HG03045 (cell line): ENCODE data around the gene ITGA8.

Experiments used
- ATAC-seq: cut with Tn5 transposase; IDR thresholded peaks from one replicate; pipeline ENCODE4 v1.9.1; 2021; ENCODE audit warnings: mild to moderate bottlenecking, moderate library complexity; ENCODE audit not compliant: unreplicated experiment

ITGA8 gene

DNA sequence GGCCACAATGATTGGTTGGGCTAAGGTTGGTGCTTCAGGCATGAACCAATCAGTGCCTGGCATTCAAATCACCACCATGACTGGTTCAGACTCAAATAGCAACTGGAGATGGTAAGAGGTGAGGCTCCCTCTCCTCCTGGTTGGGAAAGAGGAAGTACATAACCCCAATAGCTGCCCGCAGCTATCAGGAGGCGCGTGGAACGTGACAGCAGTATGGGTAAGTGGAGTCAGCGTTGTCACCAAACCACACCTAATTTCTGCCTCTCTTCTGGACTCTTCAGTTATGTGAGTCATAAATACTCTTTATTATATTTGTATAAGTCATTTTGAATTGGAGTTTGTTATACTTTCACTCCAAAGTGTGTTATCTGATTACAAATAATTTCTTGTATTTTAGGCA lies 17.9 kb upstream of the ITGA8 start:
- ATAC-seq = no peak

DNA sequence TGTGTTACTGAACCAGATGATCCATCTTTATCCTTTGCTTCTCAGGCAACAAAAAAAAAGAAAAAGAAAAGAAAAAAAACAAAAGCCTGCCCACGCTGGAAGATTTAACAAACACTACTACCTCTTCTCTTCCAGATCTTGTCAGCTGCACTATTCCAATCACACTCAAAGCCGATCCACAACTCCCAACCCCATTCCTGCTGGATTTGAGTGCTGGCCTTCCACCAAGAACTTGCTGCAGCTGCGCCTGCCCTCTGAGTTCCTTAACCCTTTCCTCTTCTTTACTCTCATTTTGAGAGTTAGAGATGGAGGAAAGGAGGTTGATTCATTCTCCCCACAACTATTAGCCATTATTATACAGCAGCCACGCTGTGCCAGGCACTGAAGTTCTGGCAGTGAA lies 16.0 kb upstream of the ITGA8 start:
- no peak for ATAC-seq

DNA sequence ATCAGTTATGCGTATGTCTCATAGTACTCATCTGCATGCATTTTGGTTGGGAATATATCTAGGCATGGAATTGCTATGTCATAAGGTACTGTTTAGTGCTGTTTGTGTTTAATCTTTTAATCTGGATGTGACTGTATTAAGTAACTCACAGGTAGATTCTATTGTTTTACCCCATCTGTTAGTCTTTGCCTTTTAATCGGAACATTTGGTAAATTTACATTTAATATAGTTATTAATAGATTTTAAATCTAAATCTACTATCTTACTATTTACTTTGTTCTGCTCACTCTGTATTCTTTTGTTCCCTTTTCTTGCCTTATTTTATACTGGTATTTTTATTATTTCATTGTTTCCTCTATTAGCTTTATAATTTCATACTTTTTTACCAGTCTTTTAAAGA lies 10.6 kb upstream of the ITGA8 start:
- no peak for ATAC-seq

GRCh38 chr10:15729890-15730289 lies 10.2 kb upstream of the ITGA8 start:
- no peak for ATAC-seq

- no peak for ATAC-seq
Measured at GRCh38 chr10:15726042-15726441, 6.3 kb upstream of the ITGA8 start.

DNA sequence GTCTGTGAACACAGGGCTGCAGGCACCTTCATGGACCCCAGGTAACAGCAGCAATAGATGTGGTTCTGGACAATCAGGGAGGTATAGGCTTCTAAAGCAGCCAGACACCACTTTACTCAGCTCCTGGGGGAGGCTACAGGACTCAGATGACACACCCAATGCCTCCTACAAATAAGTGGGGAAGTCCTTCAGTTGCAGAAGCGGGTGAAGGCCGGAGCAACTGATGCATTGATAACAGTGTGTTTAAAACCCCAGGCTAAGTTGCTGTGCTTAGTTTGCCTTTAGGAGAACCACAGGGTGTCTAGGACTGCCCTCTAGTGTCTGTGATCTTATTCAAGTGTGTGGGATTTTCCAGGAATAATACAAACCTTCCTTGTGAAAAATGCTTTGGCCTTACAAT lies 5.9 kb upstream of the ITGA8 start:
- ATAC-seq = no peak

GRCh38 chr10:15724683-15725082 lies 5.0 kb upstream of the ITGA8 start:
- no peak for ATAC-seq

- ATAC-seq = no peak
Measured at GRCh38 chr10:15723803-15724202, 4.1 kb upstream of the ITGA8 start.

DNA sequence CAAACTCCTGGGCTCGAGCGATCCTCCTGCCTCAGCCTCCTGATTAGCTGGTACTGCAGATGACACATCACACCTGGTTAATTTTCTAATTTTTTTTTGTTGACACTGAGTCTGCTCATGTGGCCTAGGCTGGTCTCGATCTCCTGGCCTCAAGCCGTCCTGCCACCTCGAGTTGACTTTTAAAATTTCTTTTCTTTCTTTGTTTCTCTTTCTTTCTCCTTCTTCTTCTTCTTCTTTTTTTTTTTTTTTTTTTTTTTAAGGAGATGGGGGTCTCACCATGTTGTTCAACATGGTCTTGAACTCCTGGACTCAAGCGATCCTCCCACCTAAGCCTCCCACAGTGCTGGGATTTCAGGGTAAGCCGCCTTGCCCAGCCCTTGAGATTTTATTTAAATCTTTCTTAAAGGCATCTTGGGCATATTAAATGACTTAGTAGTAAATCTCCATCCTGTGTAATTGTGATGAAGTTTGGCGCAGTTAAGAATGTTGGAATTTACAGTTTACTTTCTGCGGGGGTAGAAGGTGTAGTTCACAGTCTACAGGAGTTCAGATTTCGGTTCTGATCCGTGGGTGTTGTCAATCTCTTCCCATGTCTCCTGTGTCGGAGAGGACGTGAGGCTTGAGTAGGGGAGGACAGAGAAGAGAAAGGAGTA lies 1.0 kb upstream of the ITGA8 start:
- ATAC-seq = no peak

GRCh38 chr10:15719049-15719898 lies 448 bp downstream of the ITGA8 start:
- no peak for ATAC-seq

GRCh38 chr10:15718694-15719048 lies 1.1 kb downstream of the ITGA8 start:
- ATAC-seq = no peak

- ATAC-seq = no peak
Measured at GRCh38 chr10:15715619-15716227, 4.0 kb downstream of the ITGA8 start.

- no peak for ATAC-seq
Measured at GRCh38 chr10:15714847-15715246, 4.9 kb downstream of the ITGA8 start.

DNA sequence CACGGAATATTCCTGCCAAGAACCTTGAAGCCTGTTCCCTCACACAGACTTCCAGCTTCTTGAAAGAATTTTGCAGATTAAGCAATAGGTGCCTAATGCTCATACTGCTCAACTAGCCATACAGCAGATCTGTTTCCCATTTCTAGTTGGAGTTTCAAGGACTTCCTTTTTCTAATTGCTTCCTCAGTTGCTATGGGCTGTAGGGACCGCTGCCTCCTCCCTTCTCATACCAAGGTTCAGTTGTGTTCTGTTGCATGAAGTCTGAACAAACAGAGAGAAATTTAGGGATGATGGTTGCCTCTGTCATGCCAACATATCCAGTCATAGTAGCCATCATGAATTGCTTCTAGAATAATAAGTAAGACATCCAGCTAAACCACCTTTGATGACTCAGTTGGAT lies 6.8 kb downstream of the ITGA8 start:
- ATAC-seq = no peak

- ATAC-seq = no peak
Measured at GRCh38 chr10:15710455-15710854, 9.3 kb downstream of the ITGA8 start.

DNA sequence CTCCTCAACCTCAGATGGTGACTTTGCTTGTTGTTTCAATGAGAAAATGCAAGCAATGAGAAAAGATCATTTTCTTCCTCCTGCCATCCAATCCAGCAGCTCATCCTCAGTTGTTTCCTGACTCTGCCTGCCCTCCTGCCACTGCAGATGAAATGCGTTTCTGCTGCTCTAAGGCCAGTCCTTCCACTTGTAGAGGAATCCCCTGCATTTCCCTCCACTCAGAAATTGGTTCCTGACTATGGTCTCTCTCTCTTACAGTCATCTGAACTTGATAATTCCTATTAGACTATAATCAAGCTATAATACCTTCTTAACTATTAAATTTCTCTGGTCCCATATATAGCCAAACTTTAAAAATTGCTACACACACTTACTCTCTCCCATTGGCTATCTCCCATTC lies 14.4 kb downstream of the ITGA8 start:
- ATAC-seq = no peak

DNA sequence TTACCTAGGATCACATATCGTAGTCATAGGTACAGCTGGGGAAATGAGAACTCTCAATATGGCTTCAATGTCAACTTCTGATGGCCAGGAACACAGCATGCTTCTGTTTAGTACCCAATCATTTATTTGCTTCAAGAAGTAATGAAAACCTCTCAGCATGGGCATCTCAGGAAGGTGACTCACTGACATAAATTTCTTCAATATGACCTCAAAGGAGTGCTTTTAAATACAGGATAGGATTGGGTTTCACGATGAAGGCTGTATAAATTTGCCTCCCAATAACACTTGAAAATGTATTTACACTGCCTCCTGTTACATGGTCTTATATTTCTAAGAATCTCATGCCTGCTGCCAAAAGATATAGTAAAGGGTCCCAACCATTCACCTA lies 15.1 kb downstream of the ITGA8 start:
- no peak for ATAC-seq

GRCh38 chr10:15703944-15704580 lies 15.7 kb downstream of the ITGA8 start:
- no peak for ATAC-seq

DNA sequence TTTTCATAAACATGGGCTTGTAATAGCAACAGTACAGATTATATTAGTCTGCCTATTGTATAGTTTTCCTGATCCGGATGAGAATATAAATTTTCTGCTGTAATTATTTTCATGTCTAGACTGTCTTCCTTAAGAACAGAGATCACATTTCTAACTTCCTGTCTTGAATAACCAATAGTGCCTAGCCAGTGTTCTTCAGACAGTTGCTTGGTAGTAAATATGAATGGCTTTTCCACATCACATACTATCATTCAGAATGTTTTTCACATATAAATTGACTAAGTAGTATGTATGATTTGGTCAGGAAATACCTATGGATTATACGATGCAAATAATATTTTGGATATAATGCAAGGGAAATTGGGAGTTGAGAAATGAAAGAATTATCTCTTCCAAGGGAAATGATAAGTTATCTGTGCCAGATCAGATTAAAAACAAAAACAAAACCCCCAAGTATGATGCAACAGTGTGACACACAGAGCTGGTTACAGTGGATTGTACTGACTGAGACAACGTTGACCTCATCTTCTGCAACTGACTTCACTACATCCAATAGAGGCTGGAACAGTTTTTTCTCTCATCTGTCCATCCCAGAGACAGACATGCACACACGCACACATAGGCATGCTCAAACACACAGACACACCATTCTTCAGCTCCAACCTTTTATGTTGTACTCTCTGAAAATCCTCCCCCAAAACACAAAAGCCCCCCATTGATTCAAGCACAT lies 16.4 kb downstream of the ITGA8 start:
- no peak for ATAC-seq

DNA sequence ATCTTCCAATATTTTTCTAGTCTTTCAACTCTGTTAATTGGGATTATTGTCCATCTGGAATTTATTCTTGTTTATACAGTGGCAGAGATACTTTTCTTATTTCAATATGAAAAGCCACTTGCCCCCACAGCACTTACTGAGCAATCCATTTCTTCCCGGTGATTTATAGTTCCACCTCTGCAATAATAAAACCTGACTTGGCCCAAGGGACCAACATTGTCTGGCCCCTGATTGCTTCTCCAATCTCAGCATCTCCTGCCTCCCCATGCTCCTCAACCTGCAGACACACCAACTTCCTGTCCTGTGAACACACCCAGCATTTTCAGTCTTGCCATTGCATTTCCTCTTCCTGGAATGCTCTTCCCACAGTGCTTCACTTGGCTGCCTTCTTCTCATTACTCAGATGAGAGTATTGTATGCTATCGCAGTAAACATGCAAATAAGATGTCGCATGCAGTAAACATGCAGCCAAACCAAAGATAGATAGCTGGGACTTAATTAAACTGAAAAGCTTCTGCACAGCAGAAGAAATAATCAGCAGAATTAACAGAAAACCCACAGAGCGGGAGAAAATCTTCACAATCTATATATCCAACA lies 19.5 kb downstream of the ITGA8 start:
- ATAC-seq = no peak

GRCh38 chr10:15695852-15696251 lies 23.9 kb downstream of the ITGA8 start:
- ATAC-seq = no peak
